HepG2 (cell line): ENCODE measurements around the gene SPATS2. TPM values are rescaled to one million over a fixed set of nuclear protein-coding genes. Genes with fewer than 3 reads are reported as not detected.

Experiments used
- ATAC-seq: fragments of 200-7000 bp; cut with Tn5 transposase; 3 replicates; pipeline ENCODE4 v1.9.1; 2020; ENCODE audit warnings: mild to moderate bottlenecking, moderate library complexity
- BruUV-seq: library from RNA; stranded (reverse); fragments of 400-500 nt; replicated peaks from 2 replicates; lab custom pipeline; 2021; lab: Mats Ljungman, UMichigan
- CTCF ChIA-PET: fragments of 300-600 bp; formaldehyde crosslinking; extraction: SDS; loops from one replicate; lab custom pipeline; 2021; ENCODE audit warnings: low total read pairs, inconsistent platforms, low intra/inter-chr PET ratio; lab: Yijun Ruan, JAX
- POLR2A ChIA-PET: fragments of 350-600 bp; sonication (Branson Sonifier 250); formaldehyde crosslinking; loops from one replicate; lab custom pipeline; 2020; ENCODE audit warnings: antibody characterized with exemption, inconsistent platforms; lab: Yijun Ruan, JAX
- DNase-seq: peaks from one replicate; pipeline ENCODE4 v3.0.0-alpha.2; 2015; ENCODE audit warnings: low spot score
- FAIRE-seq: peaks from 3 replicates; lab custom pipeline; 2011; peaks lifted over from hg19 to GRCh38; lab: Jason Lieb, UNC
- H2AFZ ChIP-seq: one replicate; pipeline ENCODE4 v1.6.1; 2011; ENCODE audit warnings: low read length, inconsistent platforms
- H3K27ac ChIP-seq: fragments of 300-600 bp; 3 replicates; pipeline ENCODE4 v1.8.0; 2011; ENCODE audit warnings: mixed run types, mild to moderate bottlenecking, mixed read lengths, low read length, inconsistent platforms; ENCODE audit not compliant: insufficient read depth; ENCODE audit errors: extremely low read length
- H3K27me3 ChIP-seq, 2 experiments: fragments of 200-600 bp in 1 of 2; 2 replicates in 1 of 2; 3 replicates in 1 of 2; pipeline versions ENCODE4 v1.6.0 to v1.8.0; 2011; ENCODE audit warnings: low read length in 2 of 2, mild to moderate bottlenecking in 2 of 2, moderate library complexity in 2 of 2, inconsistent platforms in 1 of 2; ENCODE audit not compliant: insufficient read depth in 2 of 2, control insufficient read depth in 1 of 2
- H3K36me3 ChIP-seq, 2 experiments: fragments of 200-600 bp in 1 of 2; replicated peaks in 1 of 2; 2 replicates in 1 of 2; 3 replicates in 1 of 2; pipeline versions ENCODE4 v1.5.1 to v1.8.0; 2011; ENCODE audit warnings: low read length in 2 of 2, inconsistent platforms in 1 of 2; ENCODE audit not compliant: insufficient read depth in 2 of 2, control insufficient read depth in 1 of 2
- H3K4me1 ChIP-seq: 2 replicates; pipeline ENCODE4 v1.5.1; 2012; ENCODE audit warnings: low read length, inconsistent platforms; ENCODE audit not compliant: insufficient read depth
- H3K4me2 ChIP-seq: 2 replicates; pipeline ENCODE4 v1.6.0; 2011; ENCODE audit warnings: low read depth, low read length, inconsistent platforms
- H3K4me3 ChIP-seq, 3 experiments: fragments of 200-600 bp in 1 of 3; sonication (generic), shearing (Covaris generic) in 1 of 3; replicated peaks in 1 of 3; 2 replicates each; pipeline ENCODE4 v1.5.1; 2011 to 2016; ENCODE audit warnings: low read length in 3 of 3, inconsistent platforms in 2 of 3, low read depth in 2 of 3, mild to moderate bottlenecking in 2 of 3, control low read depth in 1 of 3, mixed read lengths in 1 of 3; ENCODE audit not compliant: insufficient read depth in 1 of 3
- H3K79me2 ChIP-seq: one replicate; pipeline ENCODE4 v1.6.1; 2011; ENCODE audit warnings: low read length, inconsistent platforms; ENCODE audit not compliant: insufficient read depth
- H3K9ac ChIP-seq: 2 replicates; pipeline ENCODE4 v1.6.0; 2011; ENCODE audit warnings: mild to moderate bottlenecking, low read depth, low read length, inconsistent platforms; ENCODE audit not compliant: insufficient read depth
- H3K9me3 ChIP-seq: 2 replicates; pipeline ENCODE4 v1.5.1; 2012; ENCODE audit warnings: mild to moderate bottlenecking, low read length
- H4K20me1 ChIP-seq: 2 replicates; pipeline ENCODE4 v1.6.0; 2011; ENCODE audit warnings: inconsistent platforms, mild to moderate bottlenecking, low read length, moderate library complexity; ENCODE audit not compliant: insufficient read depth
- KDM4B ChIP-seq: sonication (generic); formaldehyde crosslinking; IDR thresholded peaks from 2 replicates; pipeline ENCODE4 v1.4.0; 2020; ENCODE audit warnings: missing genetic modification reagents
- MED1 ChIP-seq: sonication (generic); formaldehyde crosslinking; IDR thresholded peaks from 2 replicates; pipeline ENCODE4 v1.4.0; 2020; ENCODE audit warnings: missing genetic modification reagents
- SRSF1 ChIP-seq: fragments of 200-400 bp; formaldehyde crosslinking; optimal IDR thresholded peaks from 2 replicates; pipeline ENCODE3; 2017; ENCODE audit warnings: mild to moderate bottlenecking, low read depth, low read length, moderate library complexity
- ZHX2 ChIP-seq, 2 experiments: sonication (generic) in 1 of 2; formaldehyde crosslinking in 1 of 2; IDR thresholded peaks; 2 replicates each; pipeline versions ENCODE4 v1.6.1 to v1.9.0; 2014 to 2022; ENCODE audit warnings: antibody characterized with exemption in 1 of 2, borderline replicate concordance in 1 of 2, inconsistent platforms in 1 of 2, low read depth in 1 of 2, missing genetic modification reagents in 1 of 2
- ZNF280D ChIP-seq: sonication (generic); formaldehyde crosslinking; IDR thresholded peaks from 2 replicates; pipeline ENCODE4 v1.5.1; 2020; ENCODE audit warnings: mild to moderate bottlenecking, missing genetic modification reagents
- ZNF367 ChIP-seq: sonication (generic); formaldehyde crosslinking; IDR thresholded peaks from 2 replicates; pipeline ENCODE4 v1.4.0; 2020; ENCODE audit warnings: missing genetic modification reagents, borderline replicate concordance
- ZNF788 ChIP-seq: sonication (generic); formaldehyde crosslinking; IDR thresholded peaks from 2 replicates; pipeline ENCODE4 v1.5.0; 2020; ENCODE audit warnings: mild to moderate bottlenecking, missing genetic modification reagents, borderline replicate concordance
- WGBS: methylation state at CpG from one replicate; pipeline ENCODE4 v1.1.6; 2017; ENCODE audit warnings: low lambda C conversion rate; 5-methylcytosine and 5-hydroxymethylcytosine counted together
- in situ Hi-C: cut with HindIII; loops from 2 replicates; pipeline ENCODE4 v1.10.0; 2017; ENCODE audit warnings: low pct_unique_long_range_greater_than_20kb; ENCODE audit not compliant: extremely low pct_ligation_motif_present
- intact Hi-C: fragments of 100-400 bp; cut with micrococcal nuclease; formaldehyde crosslinking; loops from one replicate; pipeline ENCODE4 v1.10.0; 2022; ENCODE audit not compliant: unreplicated experiment
- polyA plus RNA-seq, 8 experiments: library from polyadenylated mRNA; depleted of rRNA in 3 of 8; stranded (reverse) in 7 of 8; unstranded in 1 of 8; fragments of >200 nt; fragmentation: Illumina TruSeq in 4 of 8; extraction: Trizol in 4 of 8; gene quantifications; 2 replicates each; pipeline versions ENCODE4 v1.2.1 to v1.2.3, GENCODE V29; 2011 to 2016; ENCODE audit warnings: low read depth in 4 of 8, missing spikeins in 1 of 8, mixed read lengths in 1 of 8; ENCODE audit not compliant: insufficient read depth in 1 of 8
- total RNA-seq, 5 experiments: library from RNA; depleted of rRNA; stranded (reverse); fragments of >200 nt; fragmentation: Illumina TruSeq; extraction: Trizol; gene quantifications; 2 replicates each; pipeline ENCODE4 v1.2.3, GENCODE V29; 2016; ENCODE audit warnings: low read depth in 1 of 5

SPATS2 gene
- total and polyA plus RNA-seq, 2 of the 13 experiments (the other 11 are each of a cell fraction or from before 2014, with no cell fraction given) = 19.3 to 28.1 TPM

GRCh38 chr12:49388682-49389386 lies 21.6 kb downstream of the SPATS2 start (continued):
- TF ChIP-seq ZNF280D (CRISPR knock-in tag) = no peak
- TF ChIP-seq MED1 (CRISPR knock-in tag) = no peak

- H3K4me2 ChIP-seq = no peak overlapping the region
- peaks cover 0 to 13% of the 10 kb centered on the region in 2 experiments; a peak in 2 of 5 replicates for H3K36me3 ChIP-seq
- H3K27me3 ChIP-seq = no peaks in the 10 kb centered on the region
- DNase-seq (no peak), ATAC-seq (no peak), FAIRE-seq (no peak)
- H3K27ac ChIP-seq = no peak overlapping the region
- H2AFZ ChIP-seq = no peak overlapping the region
- no peaks in the 10 kb centered on the region for H3K9me3 ChIP-seq
- H3K4me3 ChIP-seq = no peak overlapping the region
- H3K9ac ChIP-seq = no peak overlapping the region
- intact Hi-C loops = no loop called here
- H4K20me1 ChIP-seq = no peaks in the 10 kb centered on the region
- no TSS peak for BruUV-seq
- H3K4me1 ChIP-seq = no peaks in the 10 kb centered on the region
- ChIA-PET CTCF (no interaction called here), POLR2A (no interaction called here)
- peaks cover 22% of the 10 kb centered on the region for H3K79me2 ChIP-seq
- in situ Hi-C loops = no loop called here
- 98% methylated on average over 13 of the region's 13 CpGs for WGBS
- TF ChIP-seq KDM4B (CRISPR knock-in tag) = no peak
- no peak for TF ChIP-seq ZHX2 (IDR thresholded peaks at IDR 0.05; ENCODE audit: low read depth)
- TF ChIP-seq ZHX2 (CRISPR knock-in tag; IDR thresholded peaks at IDR 0.05; ENCODE audit: borderline replicate concordance) = no peak
- no peak for TF ChIP-seq ZNF788
- TF ChIP-seq SRSF1 = no peak
- TF ChIP-seq ZNF367 = no peak
Measured at GRCh38 chr12:49389387-49389703, 22.1 kb downstream of the SPATS2 start.
